Fibroblast of mammary gland (primary cell): Measurements from ENCODE around the gene SEC22C.
A peak's percentile ranks its signal among the peaks of the same experiment; 100 is the strongest.

Experiments
- DNase-seq: peaks from one replicate; pipeline ENCODE4 v3.0.0-alpha.2; 2010; ENCODE audit warnings: low read depth
- H3K4me3 ChIP-seq: 2 replicates; pipeline ENCODE4 v1.5.1; 2011; ENCODE audit warnings: low read depth, mild to moderate bottlenecking, low read length, moderate library complexity; ENCODE audit not compliant: control insufficient read depth
- TF ChIP-seq, protein P1 (sequence below): conservative IDR thresholded peaks from 2 replicates; pipeline ENCODE4 v1.5.1; 2011; ENCODE audit warnings: low read depth, low read length, inconsistent platforms; ENCODE audit not compliant: control insufficient read depth, insufficient read depth

SEC22C gene

DNA sequence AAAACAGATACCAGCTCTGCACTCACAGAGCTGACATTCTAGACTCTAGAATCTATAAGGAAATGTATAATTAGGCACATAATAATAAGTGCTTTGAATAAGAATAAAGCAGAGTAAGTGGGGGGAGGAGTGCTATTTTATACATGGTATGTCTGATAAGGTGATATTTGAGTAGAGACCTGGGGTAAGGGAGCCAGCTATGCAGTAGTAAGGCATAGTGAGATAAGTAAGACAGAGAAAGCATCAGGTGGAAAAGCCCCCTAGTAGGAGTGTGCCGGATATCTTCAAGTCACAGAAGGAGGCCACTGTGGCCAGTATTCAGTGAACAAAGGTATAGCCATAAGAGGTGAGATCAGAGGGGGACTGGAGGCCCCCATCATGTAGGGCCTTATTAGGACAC is 11.9 kb upstream of the SEC22C start:
- DNase-seq, result no peak
- H3K4me3 ChIP-seq, result no peak overlapping the region
- TF ChIP-seq, protein P1, sequence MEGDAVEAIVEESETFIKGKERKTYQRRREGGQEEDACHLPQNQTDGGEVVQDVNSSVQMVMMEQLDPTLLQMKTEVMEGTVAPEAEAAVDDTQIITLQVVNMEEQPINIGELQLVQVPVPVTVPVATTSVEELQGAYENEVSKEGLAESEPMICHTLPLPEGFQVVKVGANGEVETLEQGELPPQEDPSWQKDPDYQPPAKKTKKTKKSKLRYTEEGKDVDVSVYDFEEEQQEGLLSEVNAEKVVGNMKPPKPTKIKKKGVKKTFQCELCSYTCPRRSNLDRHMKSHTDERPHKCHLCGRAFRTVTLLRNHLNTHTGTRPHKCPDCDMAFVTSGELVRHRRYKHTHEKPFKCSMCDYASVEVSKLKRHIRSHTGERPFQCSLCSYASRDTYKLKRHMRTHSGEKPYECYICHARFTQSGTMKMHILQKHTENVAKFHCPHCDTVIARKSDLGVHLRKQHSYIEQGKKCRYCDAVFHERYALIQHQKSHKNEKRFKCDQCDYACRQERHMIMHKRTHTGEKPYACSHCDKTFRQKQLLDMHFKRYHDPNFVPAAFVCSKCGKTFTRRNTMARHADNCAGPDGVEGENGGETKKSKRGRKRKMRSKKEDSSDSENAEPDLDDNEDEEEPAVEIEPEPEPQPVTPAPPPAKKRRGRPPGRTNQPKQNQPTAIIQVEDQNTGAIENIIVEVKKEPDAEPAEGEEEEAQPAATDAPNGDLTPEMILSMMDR, result no peak

GRCh38 chr3:42591811-42592210 is 10.0 kb upstream of the SEC22C start:
- peak overlapping the region; percentile 75 for H3K4me3 ChIP-seq
- DNase-seq, result no peak
- TF ChIP-seq, protein P1, result no peak

DNA sequence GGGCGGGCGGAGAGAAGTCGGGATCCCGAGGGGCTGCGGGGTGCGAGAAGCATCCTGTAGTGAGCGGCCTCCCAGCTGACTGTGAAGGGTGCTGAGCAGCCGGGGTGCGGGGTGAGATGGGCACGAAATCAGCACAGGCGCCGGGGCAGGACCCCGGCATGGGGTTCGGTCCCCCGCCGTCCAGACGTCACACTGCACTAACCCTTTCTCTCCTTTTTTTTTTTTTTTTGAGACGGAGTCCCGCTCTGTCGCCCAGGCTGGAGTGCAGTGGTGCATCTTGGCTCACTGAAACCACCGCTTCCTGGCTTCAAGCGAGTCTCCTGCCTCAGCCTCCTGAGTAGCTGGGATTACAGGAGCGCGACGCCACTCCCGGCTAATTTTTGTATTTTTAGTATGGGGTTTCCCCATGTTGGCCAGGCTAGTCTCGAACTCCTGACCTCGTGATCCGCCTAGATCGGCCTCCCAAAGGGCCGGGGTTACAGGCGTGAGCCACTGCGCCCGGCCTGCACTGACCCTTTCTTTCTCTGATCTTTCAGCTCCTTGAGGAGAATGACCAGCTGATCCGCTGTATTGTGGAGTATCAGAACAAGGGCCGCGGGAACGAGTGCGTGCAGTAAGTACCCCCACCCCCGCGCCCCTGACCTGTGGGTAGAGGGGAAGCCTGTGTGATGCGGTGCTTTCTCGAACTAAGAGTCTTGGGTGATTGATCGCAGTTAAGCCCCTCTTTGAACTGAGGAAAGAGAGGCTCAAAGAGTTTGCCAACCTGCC is 9.4 kb upstream of the SEC22C start:
- TF ChIP-seq, protein P1, result no peak
- DNase-seq, result peak; percentile 14

GRCh38 chr3:42589382-42590109 is 7.8 kb upstream of the SEC22C start:
- no peak for DNase-seq
- H3K4me3 ChIP-seq, result peak overlapping the region; percentile 75
- TF ChIP-seq, protein P1, result no peak

More for the DNA sequence above, 9.4 kb upstream of the SEC22C start:
- peak overlapping the region; percentile 75 for H3K4me3 ChIP-seq

- DNase-seq, result no peak
- no peak overlapping the region for H3K4me3 ChIP-seq
- TF ChIP-seq, protein P1, result no peak
Observed at GRCh38 chr3:42588625-42589024, 6.9 kb upstream of the SEC22C start.

- TF ChIP-seq, protein P1, result no peak
- DNase-seq, result no peak
Observed at GRCh38 chr3:42582474-42583070, 805 bp upstream of the SEC22C start.

More at GRCh38 chr3:42582474-42583070, 805 bp upstream of the SEC22C start:
- H3K4me3 ChIP-seq, result peak overlapping the region; percentile 71
